ENCODE data around the gene INTS1. TPM values are rescaled to one million over a fixed set of nuclear protein-coding genes. Genes with fewer than 3 reads are reported as not detected.

The INTS1 gene
- total RNA-seq, 1 experiment from 2014 or later, result 161 TPM

- H3K36me3 Mint-ChIP-seq, result no peaks in the 10 kb centered on the region
- DNase-seq (ENCODE audit: low spot score) (no peak), ATAC-seq (no peak)
- POLR2A ChIA-PET, result no interaction called here
- TF ChIP-seq ATF3 (CRISPR knock-in tag; conservative IDR thresholded peaks at IDR 0.05), result no peak
- no peak for TF ChIP-seq ZNF423 (CRISPR knock-in tag; IDR thresholded peaks at IDR 0.05)
- no peak for TF ChIP-seq JUN (CRISPR knock-in tag; IDR thresholded peaks at IDR 0.05)
- no peak for TF ChIP-seq ARID4B (CRISPR knock-in tag; IDR thresholded peaks at IDR 0.05; ENCODE audit: borderline replicate concordance)
- TF ChIP-seq USF1 (CRISPR knock-in tag; IDR thresholded peaks at IDR 0.05), result no peak
- no peak for TF ChIP-seq TEAD1 (CRISPR knock-in tag; IDR thresholded peaks at IDR 0.05)
- TF ChIP-seq ZNF317 (CRISPR knock-in tag; IDR thresholded peaks at IDR 0.05; ENCODE audit: borderline replicate concordance, low read depth), result no peak
- TF ChIP-seq JAZF1 (CRISPR knock-in tag; IDR thresholded peaks at IDR 0.05), result no peak
- no peak for TF ChIP-seq ZBTB43 (CRISPR knock-in tag; IDR thresholded peaks at IDR 0.05)
- no peak for TF ChIP-seq NR1H2 (CRISPR knock-in tag; IDR thresholded peaks at IDR 0.05)
- no peak for TF ChIP-seq ERG (CRISPR knock-in tag; IDR thresholded peaks at IDR 0.05)
- no peak for TF ChIP-seq ZSCAN18 (CRISPR knock-in tag; IDR thresholded peaks at IDR 0.05)
- CTCF ChIA-PET, result no interaction called here
- H3K9me3 Mint-ChIP-seq, result peaks cover 4% of the 10 kb centered on the region; the same call in 1 of the 2 replicates
- H3K27me3 Mint-ChIP-seq (ENCODE audit: low read depth), result peaks cover 2% of the 10 kb centered on the region; the same call in 1 of the 2 replicates
- H3K4me1 Mint-ChIP-seq, result peaks cover 3% of the 10 kb centered on the region
- no peak overlapping the region for H3K27ac Mint-ChIP-seq
- no peak overlapping the region for H3K4me3 Mint-ChIP-seq
These were observed 77.7 kb downstream of the INTS1 start for GRCh38 chr7:1426474-1426873.

- no peak overlapping the region for H3K27ac Mint-ChIP-seq
- H3K27me3 Mint-ChIP-seq (ENCODE audit: low read depth), result peaks cover 2% of the 10 kb centered on the region; the same call in 1 of the 2 replicates
- DNase-seq (ENCODE audit: low spot score) (peak; percentile 45), ATAC-seq (peak; percentile 88)
- H3K4me1 Mint-ChIP-seq, result peaks cover 3% of the 10 kb centered on the region
- no peaks in the 10 kb centered on the region for H3K36me3 Mint-ChIP-seq
- ChIA-PET CTCF (interaction anchor here (0.8 kb wide), 1 partner anchor 49 kb away, joined by 3 read pairs; no protein-coding TSS in a partner anchor), POLR2A (no interaction called here)
- H3K9me3 Mint-ChIP-seq, result peaks cover 4% of the 10 kb centered on the region; the same call in 1 of the 2 replicates
- H3K4me3 Mint-ChIP-seq, result no peak overlapping the region
- TF ChIP-seq CTCF (IDR thresholded peaks at IDR 0.05), result no peak
- no peak for TF ChIP-seq ZBTB43 (CRISPR knock-in tag; IDR thresholded peaks at IDR 0.05)
- peak; percentile 77; the same call in 1 of the 2 replicates for TF ChIP-seq ZNF121 (CRISPR knock-in tag; IDR thresholded peaks at IDR 0.05)
- peak; percentile 98 for TF ChIP-seq USF1 (CRISPR knock-in tag; IDR thresholded peaks at IDR 0.05)
- no peak for TF ChIP-seq FOXJ3 (CRISPR knock-in tag; IDR thresholded peaks at IDR 0.05; ENCODE audit: borderline replicate concordance)
- no peak for TF ChIP-seq IRF2 (CRISPR knock-in tag; IDR thresholded peaks at IDR 0.05; ENCODE audit: borderline replicate concordance, low read depth)
- TF ChIP-seq USF2 (CRISPR knock-in tag; IDR thresholded peaks at IDR 0.05), result peak; percentile 97
These were observed 78.7 kb downstream of the INTS1 start for GRCh38 chr7:1425292-1426136.
